Stimulated activated naive CD4-positive, alpha-beta T cell (primary cell): ENCODE measurements around the gene KRTAP4-12.
A peak's percentile ranks its signal among the peaks of the same experiment; 100 is the strongest.
"Not testable (repeated sequence)": the region's sequence is repeated elsewhere in the genome, so short reads cannot be mapped to it uniquely, and the experiment has no call there.

ENCODE experiments used
- DNase-seq, 6 experiments: peaks; one replicate each; lab custom pipeline; 2025; lab: John Stamatoyannopoulos, UW

Gene KRTAP4-12

GRCh38 chr17:41126412-41126811 is 2.4 kb upstream of the KRTAP4-12 start:
- no peak for DNase-seq

DNA sequence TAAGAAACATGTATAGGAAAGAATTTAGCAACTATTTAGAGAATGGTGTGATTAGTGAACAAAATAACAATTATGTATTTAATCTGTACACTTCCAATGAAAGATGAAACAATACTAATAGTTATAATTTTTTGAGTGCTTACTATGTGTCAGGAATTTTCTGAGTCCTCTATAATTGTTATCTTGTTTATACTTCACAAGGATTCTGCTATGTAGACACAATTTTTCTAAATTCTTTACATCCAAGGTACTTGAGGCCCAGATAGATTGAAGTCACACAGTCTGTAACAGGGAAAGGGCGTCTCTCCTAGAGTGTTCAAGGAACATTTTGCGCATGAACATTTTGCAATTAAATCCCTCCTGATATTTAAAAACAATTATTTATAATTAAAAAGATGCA is 1.1 kb upstream of the KRTAP4-12 start:
- DNase-seq, result no peak

GRCh38 chr17:41123292-41123990 is 541 bp downstream of the KRTAP4-12 start:
- peak in 2 of 6 experiments; percentile 23 for DNase-seq

DNA sequence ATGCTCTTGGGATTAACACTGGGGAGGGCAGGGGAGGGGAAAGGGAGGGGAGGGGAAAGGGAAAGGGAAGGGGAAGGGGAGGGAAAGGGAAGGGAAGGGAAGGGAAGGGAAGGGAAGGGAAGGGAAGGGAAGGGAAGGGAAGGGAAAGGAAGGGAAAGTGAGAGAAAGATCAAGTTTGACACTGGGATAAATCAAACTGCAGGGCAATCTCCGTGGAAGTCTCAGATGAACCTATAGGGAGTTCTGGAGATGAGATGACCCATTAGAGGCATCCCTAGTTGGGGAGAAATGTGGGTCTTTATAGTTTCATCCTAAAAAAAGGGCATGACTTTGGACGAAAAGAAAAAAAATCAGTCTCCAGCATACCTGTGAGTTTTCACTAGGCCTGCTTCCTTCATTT is 2.2 kb downstream of the KRTAP4-12 start:
- no peak for DNase-seq

DNA sequence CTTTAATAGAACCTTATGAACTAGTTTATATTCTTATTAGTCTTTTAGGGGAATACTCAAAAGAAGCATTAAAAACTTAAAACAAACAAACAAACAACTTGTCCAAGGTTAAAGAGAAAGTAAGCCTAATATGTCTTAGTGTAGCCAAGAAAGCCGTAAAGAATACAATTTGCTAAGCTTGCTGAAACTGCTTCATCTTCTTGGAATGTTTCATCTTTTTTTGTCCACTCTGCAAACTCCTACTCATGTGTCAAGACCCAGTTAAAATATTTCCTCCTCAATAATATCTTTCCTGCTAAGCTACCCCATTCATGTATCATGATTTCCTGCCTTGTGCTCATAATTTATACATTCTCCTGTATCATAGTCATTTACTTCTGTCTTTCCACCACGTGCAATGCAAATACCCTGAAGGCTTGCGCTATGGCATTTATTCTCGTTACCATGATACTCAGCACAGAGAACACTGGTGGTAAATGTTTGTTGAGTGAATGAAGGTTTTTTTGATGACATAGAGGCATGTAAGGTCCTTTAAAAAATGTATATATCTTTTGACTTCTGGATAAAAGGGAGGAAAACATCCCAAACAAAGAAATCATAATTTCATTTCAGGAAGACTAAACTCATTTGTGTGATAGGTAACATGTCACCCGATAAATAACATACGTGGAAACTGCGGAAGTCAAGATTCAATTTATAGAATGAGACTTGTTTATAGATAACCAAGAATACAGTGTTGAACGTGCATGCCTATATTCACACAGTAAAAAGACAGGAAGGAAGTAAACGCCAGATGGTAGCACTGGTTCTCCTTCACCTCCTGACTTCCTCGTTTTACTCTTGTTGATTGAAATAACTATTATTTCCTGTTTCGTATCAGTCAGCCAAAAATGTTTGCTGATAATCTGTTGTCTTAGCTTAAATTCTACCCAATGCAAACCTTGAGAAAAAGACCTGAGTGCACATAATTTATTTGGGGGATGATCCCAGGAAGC is 4.0 kb downstream of the KRTAP4-12 start:
- peak in 3 of 6 experiments; percentile 43 to 57 (median 52) for DNase-seq

GRCh38 chr17:41118721-41119120 is 5.3 kb downstream of the KRTAP4-12 start:
- no peak for DNase-seq

DNA sequence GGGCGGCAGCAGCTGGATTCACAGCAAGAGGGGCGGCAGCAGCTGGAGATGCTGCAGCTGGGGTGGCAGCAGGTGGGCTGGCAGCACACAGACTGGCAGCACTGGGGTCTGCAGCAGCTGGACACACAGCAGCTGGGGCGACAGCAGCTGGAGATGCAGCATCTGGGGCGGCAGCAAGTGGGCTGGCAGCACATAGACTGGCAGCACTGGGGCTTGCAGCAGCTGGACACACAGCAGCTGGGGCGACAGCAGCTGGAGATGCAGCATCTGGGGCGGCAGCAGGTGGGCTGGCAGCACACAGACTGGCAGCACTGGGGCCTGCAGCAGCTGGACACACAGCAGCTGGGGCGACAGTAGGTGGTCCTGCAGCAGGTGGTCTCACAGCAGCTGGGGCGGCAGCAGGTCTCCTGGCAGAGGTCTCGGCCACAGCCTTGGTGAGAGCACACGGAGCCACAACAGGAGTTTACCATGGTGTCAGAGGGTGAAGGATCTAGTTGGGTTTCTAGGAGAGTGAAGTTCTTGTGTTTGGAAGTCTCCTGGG is 6.1 kb downstream of the KRTAP4-12 start, which contains the start of gene KRTAP4-11:
Gene KRTAP4-11, minus strand, starts transcription at position 528 of the 541 bp plus-strand sequence. Its CDS starts 58 bp downstream, at position 470.
- not testable (repeated sequence) for DNase-seq

GRCh38 chr17:41116297-41116696 is 7.7 kb downstream of the KRTAP4-12 start:
- DNase-seq, result no peak

DNA sequence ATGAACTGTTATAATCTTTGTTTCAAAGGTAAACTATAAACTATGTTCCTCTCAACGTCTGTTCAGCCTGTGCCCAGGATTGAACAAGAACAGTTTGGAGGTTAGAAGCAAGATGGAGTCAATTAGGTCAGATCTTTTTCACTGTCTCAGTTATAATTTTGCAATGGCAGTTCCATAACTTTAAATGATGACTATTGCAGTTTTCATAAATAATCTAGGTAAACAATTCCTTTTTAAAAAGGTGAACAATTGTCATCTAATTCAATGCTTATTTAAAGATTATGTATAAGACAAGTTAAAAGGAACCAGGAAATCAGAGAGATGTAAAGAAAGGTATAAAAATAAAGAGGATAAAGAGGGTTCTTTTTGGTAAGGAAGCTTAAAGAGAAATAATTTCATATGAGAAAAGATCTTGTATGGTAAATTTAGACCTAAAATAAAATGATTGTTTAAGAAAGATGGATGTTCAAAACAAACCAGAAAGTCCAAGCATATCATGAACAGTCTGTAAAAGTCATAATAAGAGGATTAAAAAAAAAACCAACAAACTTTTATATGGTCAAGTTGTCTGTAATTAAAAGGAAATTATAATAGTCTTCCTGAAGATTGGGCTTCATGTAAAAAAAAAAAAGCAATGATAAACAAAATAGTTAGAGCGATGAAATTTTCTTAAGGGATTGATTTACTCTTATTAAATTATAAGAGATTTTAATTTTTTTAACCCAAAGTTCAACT is 12.7 kb downstream of the KRTAP4-12 start:
- DNase-seq, result no peak

- DNase-seq, result not testable (repeated sequence)
Measured at GRCh38 chr17:41108728-41109386, 15.1 kb downstream of the KRTAP4-12 start.

DNA sequence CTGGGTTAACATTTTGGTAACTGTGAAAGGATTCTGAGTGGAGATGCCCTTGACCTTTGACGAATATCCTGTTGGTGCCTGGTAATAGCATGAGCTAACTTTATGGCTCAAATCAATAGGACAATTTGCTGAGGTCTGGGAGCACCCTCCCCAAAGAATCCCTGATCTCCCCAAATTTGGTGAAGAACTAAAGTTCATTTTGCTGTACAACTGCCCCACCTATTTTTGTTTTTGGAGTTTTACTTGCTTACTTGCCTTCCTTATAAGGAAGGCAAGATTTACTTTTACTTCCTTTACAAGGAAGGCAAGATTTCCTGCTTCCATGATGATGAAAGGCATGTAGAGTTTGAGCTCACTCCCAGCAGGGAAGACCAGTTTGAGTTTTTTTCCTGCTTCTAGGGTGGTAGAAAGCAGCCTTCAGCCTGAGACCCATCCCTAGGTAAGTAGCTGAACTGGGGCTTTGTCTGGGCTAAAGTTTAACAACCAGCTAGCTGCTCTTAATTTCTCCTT is 16.0 kb downstream of the KRTAP4-12 start:
- no peak for DNase-seq

DNA sequence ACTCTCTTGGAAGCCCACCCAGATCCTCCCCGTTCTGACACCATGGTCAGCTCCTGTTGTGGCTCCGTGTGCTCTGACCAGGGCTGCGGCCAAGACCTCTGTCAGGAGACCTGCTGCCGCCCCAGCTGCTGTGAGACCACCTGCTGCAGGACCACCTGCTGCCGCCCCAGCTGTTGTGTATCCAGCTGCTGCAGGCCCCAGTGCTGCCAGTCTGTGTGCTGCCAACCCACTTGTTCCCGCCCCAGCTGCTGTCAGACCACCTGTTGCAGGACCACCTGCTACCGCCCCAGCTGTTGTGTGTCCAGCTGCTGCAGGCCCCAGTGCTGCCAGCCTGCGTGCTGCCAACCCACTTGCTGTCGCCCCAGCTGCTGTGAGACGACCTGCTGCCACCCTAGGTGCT is 18.6 kb downstream of the KRTAP4-12 start, which contains the start of gene KRTAP4-9:
Gene KRTAP4-9, plus strand, starts transcription at position 43 of the 400 bp plus-strand sequence. Its CDS starts 0 bp downstream, at position 43.
- not testable (repeated sequence) for DNase-seq

DNA sequence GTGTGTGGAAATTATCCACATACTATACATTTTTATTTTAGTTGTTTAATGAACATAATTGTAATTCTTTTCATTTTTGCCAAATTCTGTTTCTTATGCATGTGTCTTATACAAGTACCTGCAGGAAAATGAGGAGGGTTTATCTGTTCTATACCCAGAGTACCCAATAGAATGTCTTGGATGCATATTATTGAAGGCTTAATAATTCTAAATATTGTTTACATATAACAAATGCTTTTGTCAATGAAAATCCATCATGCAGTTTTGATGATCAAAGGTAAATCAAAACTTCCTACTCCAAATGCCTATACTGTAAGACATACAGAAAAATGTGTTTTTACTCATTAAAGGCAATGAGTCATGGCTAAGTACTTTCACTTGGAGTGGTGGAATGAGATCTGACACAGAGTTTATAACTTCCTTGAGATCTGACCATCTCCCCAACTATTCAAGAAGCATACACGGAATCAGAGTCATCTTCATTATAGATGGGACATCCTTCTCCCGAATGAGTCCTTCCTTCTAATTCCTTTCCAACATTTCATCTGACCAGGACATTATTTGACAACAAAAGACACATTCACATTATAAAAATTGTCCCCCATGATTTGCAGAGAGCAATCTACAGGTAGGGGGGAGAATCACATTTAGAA is 19.5 kb downstream of the KRTAP4-12 start:
- DNase-seq, result not testable (repeated sequence)

DNA sequence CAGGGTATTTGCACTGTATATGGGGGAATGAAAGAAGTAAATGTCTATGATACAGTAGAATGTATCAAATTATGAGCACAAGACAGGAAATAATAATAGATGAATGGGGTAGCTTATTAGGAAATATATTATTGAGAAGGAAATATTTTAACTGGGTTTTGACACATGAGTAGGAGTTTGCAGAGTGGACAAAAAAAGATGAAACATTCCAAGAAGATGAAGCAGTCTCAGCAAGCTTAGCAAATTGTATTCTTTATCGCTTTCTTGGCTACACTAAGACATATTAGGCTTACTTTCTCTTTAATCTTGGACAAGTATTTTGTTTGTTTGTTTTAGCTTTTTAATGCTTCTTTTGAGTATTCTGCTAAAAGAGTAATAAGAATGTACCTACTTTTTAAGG is 20.1 kb downstream of the KRTAP4-12 start:
- no peak for DNase-seq

- no peak for DNase-seq
Measured at GRCh38 chr17:41101586-41102259, 22.3 kb downstream of the KRTAP4-12 start, which contains the start of gene KRTAP4-16. Gene KRTAP4-16 (minus strand): TSS chr17:41102209. CDS start chr17:41102209, 0 bp downstream.

DNA sequence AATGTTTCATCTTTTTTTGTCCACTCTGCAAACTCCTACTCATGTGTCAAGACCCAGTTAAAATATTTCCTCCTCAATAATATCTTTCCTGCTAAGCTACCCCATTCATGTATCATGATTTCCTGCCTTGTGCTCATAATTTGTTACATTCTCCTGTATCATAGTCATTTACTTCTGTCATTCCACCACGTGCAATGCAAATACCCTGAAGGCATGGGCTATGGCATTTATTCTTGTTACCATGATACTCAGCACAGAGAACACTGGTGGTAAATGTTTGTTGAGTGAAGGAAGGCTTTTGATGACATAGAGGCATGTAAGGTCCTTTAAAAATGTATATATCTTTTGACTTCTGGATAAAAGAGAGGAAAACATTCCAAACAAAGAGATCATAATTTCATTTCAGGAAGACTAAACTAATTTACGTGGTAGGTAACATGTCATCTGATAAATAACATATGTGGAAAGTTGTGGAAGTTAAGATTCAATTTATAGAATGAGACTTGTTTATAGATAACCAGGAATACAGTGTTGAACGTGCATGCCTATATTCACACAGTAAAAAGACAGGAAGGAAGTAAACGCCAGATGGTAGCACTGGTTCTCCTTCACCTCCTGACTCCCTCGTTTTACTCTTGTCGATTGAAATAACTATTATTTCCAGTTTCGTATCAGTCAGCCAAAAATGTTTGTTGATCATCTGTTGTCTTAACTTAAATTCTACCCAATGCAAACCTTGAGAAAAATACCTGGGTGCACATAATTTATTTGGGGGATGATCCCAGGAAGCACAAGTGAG is 24.1 kb downstream of the KRTAP4-12 start:
- peak in 1 of 6 experiments; percentile 3 for DNase-seq

GRCh38 chr17:41098481-41098880 is 25.5 kb downstream of the KRTAP4-12 start:
- DNase-seq, result no peak

DNA sequence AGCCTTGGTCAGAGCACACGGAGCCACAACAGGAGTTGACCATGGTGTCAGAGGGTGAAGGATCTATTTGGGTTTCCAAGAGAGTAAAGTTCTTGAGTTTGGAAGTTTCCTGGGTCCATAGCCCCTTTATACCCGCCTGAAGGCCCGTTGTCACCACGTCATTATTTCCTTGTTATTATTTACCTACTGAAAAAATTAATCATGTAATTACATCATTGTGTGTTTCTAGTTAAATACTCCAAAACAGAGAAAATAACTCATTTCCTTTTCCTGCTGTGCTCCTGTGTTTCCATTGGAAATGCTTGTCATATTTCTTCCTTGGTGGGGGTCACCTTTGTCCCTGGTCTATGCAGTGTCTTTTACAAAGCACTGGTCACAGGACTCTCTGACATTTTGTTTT is 25.9 kb downstream of the KRTAP4-12 start, which contains the start of gene KRTAP4-8:
Gene KRTAP4-8, minus strand, starts transcription at position 101 of the 400 bp plus-strand sequence. Its CDS starts 58 bp downstream, at position 43.
- no peak for DNase-seq

DNA sequence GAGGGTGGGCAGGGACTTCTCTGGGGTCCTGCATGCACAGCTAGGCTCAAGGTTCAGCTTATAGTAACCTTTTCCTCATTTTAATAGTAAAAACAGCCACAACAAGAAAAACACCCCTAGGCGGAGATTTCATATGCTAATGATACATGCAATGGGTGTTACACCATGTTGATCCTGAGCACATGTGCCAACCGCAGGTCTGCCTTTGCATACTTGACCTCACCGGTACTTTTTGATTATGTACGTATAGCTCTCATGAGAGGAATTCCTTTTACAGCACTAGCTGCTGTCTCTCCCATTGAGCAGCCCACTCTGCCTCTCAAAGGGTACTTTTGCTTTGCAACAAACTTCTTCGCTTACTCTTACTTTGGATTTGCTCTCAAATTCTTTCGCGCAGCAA is 27.9 kb downstream of the KRTAP4-12 start:
- DNase-seq, result no peak
